Islet of Langerhans (tissue), 1 donor: ENCODE measurements around the gene SBK2.
A peak's percentile ranks its signal among the peaks of the same experiment; 100 is the strongest.
"Not testable (repeated sequence)": the region's sequence is repeated elsewhere in the genome, so short reads cannot be mapped to it uniquely, and the experiment has no call there.

Experiments used
- FAIRE-seq: peaks from one replicate; lab custom pipeline; 2011; peaks lifted over from hg19 to GRCh38; lab: Jason Lieb, UNC

SBK2 gene, protein sequence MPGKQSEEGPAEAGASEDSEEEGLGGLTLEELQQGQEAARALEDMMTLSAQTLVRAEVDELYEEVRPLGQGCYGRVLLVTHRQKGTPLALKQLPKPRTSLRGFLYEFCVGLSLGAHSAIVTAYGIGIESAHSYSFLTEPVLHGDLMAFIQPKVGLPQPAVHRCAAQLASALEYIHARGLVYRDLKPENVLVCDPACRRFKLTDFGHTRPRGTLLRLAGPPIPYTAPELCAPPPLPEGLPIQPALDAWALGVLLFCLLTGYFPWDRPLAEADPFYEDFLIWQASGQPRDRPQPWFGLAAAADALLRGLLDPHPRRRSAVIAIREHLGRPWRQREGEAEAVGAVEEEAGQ

DNA sequence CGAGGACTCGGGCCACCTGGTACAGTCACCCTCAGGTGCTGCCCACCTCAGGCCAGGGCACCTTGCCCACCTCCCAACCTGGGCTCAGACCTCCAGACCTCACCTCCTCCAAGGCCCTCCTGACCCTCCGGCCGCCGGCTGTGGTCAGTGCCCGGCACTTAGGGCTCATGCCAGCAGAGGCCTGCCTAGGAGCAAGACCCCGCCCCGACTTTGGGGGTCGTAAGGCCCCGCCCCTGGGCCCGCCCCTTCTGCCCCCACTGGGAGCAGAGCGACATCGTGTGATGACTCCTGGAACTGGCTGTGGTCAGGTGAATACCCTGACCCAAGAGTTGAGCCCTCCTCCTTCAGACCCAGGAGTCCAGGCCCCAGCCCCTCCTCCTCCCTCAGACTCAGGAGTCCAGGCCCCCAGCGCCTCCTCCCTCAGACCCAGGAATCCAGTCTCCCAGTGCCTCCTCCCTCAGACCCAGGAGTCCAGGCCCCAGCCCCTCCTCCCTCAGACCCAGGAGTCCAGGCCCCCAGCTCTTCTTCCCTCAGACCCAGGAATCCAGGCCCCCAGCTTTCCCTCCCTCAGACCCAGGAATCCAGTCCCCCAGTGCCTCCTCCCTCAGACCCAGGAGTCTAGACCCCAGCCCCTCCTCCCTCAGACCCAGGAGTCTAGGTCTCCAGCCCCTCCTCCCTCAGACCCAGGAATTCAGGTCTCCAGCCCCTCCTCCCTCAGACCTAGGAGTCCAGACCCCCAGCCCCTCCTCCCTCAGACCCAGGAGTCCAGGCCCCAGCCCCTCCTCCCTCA is at the start of gene SBK2:
TSS of gene SBK2 (minus strand) at position 183 of the 790 bp plus-strand sequence. CDS start 839 bp downstream, outside the sequence.
- FAIRE-seq = no peak

DNA sequence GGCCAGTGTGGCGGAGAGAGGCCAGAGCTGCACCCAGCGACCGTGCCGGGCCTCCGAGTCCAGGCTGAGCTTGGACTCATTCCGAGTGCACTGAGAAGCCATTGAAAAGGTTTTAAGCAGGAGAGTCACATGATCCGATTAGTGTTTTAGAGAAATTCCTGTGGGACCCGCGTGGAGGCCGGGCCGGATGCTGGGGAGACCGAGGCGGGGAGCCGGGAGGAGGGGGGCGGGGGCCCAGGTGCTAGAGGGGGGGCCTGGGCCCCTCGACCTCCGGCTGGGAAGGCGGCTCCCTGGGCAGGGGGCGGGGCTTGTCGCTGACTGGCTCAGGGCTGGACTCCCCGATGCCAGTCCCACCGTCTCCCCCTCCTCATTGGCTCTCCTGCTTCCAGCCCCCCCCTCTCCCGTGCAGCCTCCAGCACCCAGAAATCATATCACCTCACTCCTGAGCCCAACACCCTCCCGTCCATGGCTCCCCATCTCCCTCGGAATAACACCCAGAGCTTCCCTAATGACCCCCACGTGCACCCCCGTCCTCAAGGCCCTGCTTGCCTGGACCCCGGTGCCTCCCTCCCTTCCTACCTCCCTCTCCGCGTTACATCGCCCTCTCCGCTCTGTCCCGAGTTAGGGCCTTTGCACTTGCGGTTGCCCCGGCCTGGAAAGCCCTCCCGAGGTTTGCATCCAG is 48.9 kb upstream of the SBK2 start:
- FAIRE-seq = no peak

DNA sequence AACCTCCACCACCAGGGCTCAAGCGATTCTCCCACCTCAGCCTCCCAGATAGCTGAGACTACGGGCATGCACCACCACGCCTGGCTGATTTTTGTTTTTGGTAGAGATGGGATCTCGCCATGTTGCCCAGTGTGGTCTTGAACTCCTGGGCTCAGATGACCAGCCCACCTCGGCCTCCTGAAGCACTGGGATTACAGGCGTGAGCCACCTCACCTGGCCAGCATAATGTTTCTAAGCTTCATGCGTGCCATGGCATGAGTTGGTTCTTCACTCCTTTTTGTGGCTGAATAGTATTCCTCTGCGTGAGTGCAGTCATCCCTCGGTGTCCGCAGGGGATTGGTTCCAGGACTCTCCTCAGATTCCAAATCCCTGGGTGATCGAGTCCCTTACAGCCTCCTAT is 47.9 kb upstream of the SBK2 start:
- no peak for FAIRE-seq

DNA sequence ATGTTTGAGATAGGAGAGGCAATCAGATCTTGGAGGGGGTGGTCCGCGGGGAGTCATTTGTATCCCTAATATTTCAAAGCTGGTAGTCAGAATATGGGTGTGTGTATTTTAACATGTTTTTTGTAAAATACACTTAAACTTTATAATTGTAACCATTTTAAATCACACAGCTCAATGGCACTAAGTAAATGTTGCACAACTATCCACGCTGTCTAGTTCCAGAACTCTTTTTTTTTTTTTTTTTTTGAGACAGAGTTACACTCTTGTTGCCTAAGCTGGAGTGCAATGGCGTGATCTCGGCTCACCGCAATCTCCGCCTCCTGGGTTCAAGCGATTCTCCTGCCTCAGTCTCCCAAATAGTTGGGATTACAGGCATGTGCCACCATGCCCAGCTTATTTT is 47.0 kb upstream of the SBK2 start:
- not testable (repeated sequence) for FAIRE-seq

DNA sequence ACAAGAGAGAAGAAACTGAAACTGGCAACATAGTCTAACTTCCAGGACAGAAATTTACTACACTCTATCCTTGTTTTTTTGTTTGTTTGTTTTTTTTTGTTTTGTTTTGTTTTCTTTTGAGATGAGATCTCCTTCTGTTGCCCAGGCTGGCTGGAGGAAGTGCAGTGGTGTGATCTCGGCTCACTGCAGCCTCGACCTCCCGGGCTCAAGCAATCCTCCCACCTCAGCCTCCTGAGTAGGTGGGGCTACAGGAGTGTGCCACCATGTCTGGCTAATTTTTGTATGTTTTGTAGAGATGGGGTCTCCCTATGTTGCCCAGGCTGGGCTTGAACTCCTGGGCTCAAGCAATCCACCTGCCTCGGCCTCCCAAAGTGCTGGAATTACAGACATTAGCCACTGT is 45.4 kb upstream of the SBK2 start:
- not testable (repeated sequence) for FAIRE-seq

DNA sequence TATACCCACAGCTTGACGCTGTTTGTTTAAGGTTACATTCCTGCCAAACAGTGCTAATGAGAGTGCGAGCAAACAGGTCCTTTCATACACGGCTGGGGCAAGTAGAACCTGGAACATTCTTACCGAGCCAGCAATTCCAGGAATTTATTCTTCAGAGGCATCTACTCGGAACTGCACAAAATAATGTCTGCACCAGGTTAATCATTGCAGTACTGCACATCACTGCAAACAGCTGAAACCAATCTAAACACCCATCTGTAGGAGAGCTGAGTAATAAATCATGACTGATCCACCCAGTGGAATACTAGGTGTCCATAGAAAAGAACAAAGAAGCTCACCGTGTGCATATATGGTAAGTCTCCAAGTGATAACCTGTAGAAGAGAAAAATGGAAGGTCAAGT is 44.9 kb upstream of the SBK2 start:
- peak; percentile 30 for FAIRE-seq

DNA sequence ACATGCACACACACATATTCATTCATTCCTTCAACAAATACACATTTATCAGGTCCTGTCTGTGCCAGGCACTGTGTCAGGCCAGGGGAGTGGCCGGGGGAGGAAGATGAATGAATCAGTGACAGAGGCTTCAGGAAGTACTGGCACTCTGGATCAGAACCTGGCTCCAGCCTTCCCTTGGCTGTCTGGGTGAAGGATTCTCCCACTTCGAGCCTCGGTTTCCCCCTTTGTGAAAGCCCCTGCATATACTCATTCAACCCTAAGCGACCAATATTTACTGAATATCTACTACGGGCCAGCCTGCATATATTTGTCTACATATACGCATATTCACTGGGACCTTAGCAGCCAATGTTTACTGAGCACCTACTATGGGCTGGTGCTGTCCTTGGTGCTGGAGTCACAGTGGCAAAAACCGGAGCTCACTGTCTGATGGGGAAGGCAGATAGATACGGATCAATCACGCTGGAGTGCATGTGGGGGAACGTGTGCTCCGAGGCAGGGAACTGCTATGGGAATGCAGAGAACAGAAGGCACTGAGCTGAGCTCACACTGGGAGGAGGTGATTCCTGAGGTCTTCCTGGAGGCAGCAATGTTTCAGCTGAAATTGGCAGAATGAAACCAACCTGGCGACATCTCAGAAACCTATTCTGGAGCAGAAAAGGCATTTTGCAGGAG is 44.4 kb upstream of the SBK2 start:
- no peak for FAIRE-seq

DNA sequence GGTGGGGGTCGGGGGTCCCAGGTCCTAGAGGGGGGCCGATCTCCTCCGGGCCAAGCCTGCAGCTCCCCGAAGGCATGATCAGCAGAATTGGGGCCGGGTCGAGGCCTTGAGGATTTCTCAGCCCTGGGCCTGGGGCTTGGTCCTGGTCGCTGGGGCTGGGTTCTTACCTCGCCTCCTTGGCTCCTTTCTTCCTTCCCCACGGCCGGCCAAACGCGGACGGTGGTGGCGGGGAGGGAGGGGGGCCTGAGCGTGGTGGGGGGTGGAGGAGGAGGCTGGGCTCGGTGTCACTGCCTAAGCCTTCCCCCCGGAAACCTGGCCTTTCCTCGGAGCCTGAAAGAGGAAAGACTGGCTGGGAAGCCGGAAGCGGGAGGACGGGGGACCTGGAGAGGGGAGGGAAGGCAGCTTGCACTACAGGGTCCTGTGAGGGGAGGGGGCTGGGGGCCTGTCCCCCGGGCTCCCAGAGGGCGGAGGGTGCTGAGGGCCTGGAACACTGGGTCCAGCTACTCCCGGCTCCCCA is 43.8 kb upstream of the SBK2 start, which contains the start of gene ZNF579:
TSS of gene ZNF579 (minus strand) at position 221 of the 517 bp plus-strand sequence. CDS start 1,209 bp downstream, outside the sequence.
- no peak for FAIRE-seq

DNA sequence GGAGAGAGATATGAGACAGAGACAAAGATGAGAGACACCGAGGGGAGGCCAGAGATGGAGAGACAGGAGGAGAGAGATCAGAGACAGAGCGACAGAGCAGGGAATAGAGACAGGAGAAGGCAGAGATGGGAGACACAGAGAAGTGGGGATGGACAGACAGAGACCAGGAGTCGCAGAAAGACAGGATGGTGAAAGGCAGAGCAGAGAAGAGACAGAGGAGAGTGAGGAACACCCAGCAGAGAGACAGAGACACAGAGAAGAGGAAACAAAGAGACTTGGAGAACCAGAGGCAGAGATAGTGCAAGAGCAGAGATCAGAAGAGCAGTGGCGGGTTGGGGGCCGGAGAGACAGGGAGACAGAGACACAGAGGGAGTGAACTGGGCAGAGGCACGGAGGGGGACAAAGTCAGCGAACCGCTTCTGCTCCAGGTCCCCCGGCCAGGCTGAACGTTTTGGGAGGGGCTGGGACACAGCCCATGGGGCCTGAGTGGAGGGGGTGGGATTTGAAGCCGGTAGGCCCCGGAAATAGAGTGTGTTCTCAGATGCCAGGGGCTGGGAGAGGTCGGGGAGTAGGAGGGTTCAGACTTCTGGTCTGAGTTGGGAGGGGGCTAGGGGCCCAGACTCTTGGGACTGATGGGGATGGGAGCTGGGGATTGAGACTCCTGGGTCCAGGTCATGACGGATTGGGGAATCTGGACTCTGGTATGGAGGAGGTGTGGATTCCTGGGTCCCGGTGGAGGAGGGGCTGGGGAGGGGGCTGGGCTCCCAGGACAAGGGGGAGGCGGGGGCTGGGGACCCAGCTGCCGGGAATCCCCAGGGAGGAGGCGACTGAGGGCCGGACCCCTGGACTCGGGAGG is 43.1 kb upstream of the SBK2 start:
- no peak for FAIRE-seq

DNA sequence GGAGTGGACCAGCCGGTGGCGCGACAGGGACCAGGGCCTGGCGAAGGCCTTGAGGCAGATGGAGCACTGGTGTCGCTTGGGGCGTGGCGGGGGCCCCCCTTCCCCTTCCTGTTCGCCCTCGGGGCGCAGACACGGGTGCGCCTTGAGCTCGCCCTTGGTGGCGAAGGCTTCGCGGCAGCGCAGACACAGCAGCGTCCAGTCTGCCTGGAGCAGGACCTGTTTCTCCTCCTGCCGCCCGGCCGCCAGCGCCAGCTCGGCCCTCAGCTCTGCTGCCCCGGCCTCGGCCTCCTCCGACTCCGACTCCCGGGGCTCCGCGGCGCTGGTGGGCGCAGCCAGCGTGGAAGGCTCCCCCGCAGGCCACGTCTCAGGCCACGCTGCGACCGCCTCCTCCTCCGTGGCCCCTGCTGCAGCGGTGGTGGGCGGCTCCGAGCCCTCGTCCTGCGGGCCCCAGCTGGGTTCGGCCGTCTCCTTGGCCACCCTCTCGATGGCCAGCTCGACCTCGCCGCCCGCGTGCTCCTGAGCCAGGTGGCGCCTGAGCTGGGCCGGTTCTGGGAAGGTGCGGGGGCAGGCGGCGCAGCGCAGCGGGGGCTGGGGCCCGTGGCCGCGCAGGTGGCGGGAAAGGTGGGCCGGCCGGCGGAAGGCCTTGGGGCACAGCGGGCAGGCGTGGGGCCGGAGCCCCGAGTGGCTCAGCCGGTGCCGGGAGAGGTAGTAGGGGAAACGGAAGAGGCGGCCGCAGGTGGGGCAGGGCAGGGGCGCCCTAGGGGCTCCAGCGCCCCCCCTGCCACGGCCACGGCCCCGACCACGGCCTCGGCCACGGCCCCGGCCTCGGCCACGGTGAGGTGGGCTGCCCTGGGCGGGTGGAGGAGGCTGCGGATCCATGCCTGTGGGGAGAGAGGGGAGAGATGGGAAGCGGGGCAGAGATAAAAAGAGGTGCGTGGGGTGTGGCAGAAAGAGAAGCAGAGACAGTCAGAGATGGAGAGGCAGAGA is 42.1 kb upstream of the SBK2 start:
- FAIRE-seq = no peak

DNA sequence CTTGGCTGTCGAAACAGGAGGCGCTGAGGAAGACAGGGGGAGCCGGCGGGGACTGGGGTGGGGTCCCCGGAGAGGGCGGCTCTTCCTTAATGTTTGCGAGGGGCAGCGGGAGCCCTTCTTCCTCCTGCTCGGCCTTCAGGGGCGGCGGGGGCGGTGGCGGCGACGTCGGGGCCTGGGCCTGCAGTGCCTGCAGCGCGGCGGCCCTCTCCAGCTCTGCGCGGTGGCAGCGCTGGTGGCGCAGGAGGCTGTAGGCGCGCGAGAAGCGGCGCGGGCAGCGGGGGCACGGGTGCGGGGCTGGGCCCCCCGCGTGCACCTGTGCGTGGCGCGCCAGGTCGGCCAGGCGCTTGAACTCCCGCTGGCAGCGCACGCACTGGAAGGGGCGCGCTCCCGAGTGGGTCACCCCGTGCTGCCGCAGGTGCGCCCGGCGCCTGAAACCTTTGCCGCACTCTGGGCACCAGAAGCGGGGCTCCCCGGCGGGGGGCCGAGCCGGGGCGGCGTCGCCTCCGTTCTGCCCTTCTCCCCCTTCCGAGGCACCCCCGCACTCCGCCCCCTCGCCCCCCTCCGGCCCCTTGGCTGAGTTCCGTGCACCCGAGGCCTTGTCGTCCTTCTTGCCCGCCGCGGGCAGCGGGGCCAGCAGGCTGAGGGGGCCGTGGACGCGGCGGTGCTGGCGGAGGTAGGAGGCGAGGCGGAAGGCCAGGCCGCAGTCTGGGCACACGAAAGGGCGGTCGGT is 41.3 kb upstream of the SBK2 start:
- no peak for FAIRE-seq

DNA sequence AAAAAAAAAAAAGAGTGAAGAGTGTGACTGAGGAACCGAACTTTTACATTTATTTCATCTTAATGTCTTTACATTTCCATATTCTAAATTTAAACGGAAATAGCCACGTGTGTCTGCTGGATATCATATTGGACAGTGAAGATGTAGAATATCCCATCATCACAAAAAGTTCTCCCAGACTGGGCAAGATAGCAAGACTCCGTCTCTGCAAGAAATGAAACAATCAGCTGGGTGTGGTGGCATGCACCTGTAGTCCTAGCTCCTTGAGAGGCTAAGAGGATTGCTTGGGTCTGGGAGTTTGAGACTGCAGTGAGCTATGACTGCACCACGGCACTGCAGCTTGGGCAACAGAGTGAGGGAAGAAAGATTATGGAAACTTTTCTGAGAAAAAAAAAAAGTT is 39.8 kb upstream of the SBK2 start:
- FAIRE-seq = no peak

DNA sequence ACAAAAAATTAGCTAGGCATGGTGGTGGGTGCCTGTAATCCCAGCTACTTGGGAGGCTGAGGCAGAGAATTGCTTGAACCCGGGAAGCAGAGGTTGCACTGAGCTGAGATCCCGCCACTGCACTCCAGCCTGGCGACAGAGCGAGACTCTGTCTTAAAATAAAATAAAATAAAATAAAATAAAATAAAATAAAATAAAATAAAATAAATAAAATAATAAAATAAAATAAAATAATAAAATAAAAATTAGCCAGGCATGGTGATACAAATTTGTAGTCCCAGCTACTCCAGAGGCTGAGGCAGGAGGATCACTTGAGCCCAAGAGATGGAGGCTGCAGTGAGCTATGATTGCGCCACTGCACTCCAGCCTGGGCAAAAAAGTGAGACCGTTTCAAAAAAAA is 37.0 kb upstream of the SBK2 start:
- not testable (repeated sequence) for FAIRE-seq

DNA sequence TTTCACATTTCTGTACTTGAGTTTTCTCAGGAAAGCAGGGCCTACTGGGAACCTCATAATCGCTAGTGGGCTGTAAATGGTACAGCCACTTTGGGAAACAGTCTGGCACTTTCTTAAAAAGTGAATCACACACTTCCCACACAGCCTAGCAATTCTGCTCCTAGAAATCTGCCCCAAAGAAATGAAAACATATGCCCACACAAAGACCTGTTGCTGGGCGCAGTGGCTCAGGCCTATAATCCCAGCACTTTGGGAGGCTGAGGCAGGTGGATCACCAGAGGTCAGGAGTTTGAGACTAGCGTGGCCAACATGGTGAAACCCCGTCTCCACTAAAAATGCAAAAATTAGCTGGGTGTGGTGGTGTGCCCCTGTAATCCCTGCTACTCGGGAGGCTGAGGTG is 32.5 kb upstream of the SBK2 start:
- FAIRE-seq = not testable (repeated sequence)

DNA sequence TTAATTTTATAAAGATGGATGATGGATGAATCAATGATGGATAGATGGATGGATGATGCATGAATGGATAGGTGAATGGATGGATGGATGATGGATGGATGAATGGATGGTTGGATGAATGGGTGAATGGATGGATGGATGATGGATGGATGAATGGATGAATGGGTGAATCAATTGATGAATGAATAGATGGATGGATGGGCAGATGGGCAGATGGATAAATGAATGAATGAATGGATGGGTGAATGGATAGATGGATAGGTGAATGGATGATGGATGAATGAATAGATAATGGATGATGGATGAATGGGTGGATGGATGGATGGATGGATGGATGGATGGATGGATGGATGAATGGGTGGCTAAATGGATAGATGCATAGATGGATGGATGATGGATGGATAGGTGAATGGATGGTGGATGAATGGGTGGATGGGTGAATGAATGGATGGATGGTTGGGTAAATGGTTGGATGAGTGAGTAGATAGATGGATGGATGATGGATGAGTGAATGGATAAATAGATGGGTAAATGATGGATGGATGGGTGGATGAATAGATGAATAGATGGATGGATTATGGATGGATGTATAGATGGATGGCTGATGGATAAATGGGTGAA is 30.9 kb upstream of the SBK2 start:
- no peak for FAIRE-seq

DNA sequence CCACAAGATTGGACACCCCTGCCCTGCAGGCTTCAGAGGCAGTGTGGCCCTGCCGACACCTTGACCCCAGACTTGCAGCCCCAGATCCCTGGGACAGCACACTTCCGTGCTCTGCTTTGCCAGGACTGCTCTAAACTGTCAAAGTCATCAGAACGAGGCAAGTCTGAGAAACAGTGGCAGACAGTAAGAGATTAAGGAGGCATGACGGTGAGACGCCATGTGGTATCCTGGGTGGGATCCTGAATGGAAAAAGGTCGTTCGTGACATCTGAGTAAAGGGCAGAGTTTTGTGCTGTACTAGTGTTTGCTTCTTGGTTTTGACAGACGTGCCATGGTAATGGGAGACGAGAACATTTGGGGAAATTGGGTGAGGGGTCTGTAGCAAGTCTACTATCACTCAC is 29.9 kb upstream of the SBK2 start:
- no peak for FAIRE-seq

DNA sequence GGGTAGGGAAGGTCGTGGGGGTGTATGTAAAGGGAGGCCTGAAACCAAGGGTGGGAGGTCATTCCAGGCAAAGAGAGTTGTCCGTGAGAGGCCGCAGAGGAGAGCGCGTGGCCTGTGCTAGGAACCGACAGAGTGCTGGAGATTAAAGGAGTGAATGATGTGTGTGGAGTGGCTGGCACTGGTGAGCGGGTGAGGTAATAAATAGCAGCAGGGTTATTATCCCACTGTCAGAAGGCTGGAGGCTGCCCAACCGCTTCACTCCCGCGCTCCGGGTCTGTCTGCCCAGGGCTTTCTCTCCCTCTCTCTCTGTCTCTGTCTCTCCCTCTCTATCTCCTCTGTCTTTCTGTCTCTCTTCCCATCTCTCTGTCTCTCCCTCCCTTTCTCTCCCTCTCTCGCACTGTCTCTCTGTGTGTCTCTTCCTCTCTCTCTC is 26.3 kb upstream of the SBK2 start:
- FAIRE-seq = no peak

DNA sequence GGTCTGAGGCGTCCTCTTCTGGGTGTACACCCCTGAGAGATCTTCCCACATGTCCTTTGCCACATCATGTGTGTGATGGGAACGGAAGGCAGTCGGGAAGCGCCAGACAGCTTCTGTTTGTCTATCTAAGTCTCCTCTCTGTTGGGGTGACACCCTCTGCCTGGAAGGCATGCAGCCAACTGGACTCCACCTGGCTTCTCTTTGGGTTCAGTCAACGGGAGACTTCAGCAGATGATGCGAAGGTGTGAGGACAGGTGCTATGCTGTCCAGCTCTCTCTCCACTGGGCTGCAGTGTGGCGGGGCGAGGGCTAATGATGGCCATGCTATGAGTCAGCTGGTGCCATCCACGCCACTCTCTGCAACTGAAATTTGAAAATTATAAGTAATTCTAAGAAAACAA is 22.8 kb upstream of the SBK2 start:
- FAIRE-seq = no peak

DNA sequence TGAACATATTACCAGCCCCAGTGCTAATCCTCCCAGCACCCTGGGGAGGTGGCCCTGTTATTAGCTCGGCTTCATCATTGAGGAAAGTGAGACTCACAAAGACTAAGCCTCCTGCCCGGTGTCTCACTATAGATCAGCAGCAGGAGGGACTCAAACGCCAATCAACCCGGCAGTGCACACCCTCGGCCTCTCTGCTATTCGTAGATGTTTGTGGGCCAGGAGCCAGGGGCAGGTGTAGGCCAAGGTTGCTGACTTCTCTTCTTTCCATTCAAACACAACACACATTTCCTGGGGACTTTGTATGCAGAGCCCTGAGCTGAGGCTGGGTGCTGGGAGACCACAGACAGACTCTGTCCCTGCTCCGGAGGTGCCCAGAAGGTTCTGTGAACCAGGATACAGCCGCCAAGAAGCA is 17.8 kb upstream of the SBK2 start:
- FAIRE-seq = no peak
